Spleen (tissue), 11 donors: Measurements from ENCODE around the gene DHTKD1. TPM values are rescaled to one million over a fixed set of nuclear protein-coding genes. Genes with fewer than 3 reads are reported as not detected.

Experiments used
- DNase-seq: peaks from one replicate; pipeline ENCODE4 v3.0.0-alpha.2; 2020
- H3K27ac ChIP-seq, 8 donors: fragments of 200-600 bp; sonication (generic) in 7 of 8; 1 replicate in 4 of 8; 2 replicates in 4 of 8; pipeline versions ENCODE4 v1.5.0 to v1.8.0; 2016 to 2021; ENCODE audit warnings: inconsistent platforms in 4 of 8, mild to moderate bottlenecking in 4 of 8, moderate library complexity in 1 of 8
- H3K27me3 ChIP-seq, 7 donors: fragments of 200-600 bp; sonication (generic) in 6 of 7; replicated peaks in 1 of 7; 1 replicate in 4 of 7; 2 replicates in 3 of 7; pipeline versions ENCODE4 v1.5.0 to v1.8.0; 2016 to 2021; ENCODE audit warnings: inconsistent platforms in 3 of 7, mild to moderate bottlenecking in 1 of 7
- H3K36me3 ChIP-seq, 6 donors: fragments of 200-600 bp; sonication (generic) in 5 of 6; 1 replicate in 4 of 6; 2 replicates in 2 of 6; pipeline versions ENCODE4 v1.5.0 to v1.8.0; 2016 to 2021; ENCODE audit warnings: inconsistent platforms in 2 of 6
- H3K4me1 ChIP-seq, 6 donors: fragments of 200-600 bp; sonication (generic) in 5 of 6; 1 replicate in 3 of 6; 2 replicates in 3 of 6; pipeline versions ENCODE4 v1.5.0 to v1.8.0; 2016 to 2021; ENCODE audit warnings: inconsistent platforms in 3 of 6
- H3K4me3 ChIP-seq, 8 donors: fragments of 200-600 bp; sonication (generic) in 7 of 8; 1 replicate in 4 of 8; 2 replicates in 4 of 8; pipeline versions ENCODE4 v1.5.0 to v1.8.0; 2016 to 2021; ENCODE audit warnings: inconsistent platforms in 4 of 8, mild to moderate bottlenecking in 4 of 8, moderate library complexity in 2 of 8
- H3K9me3 ChIP-seq, 8 donors: fragments of 200-600 bp; sonication (generic) in 7 of 8; 1 replicate in 4 of 8; 2 replicates in 4 of 8; pipeline versions ENCODE4 v1.5.0 to v1.8.0; 2016 to 2021; ENCODE audit warnings: inconsistent platforms in 4 of 8
- CTCF ChIP-seq, 11 experiments: fragments of 200-600 bp in 7 of 11; fragments of 450-650 bp in 4 of 11; sonication (generic) in 4 of 11; IDR thresholded peaks in 8 of 11; conservative IDR thresholded peaks in 3 of 11; 1 replicate in 7 of 11; 2 replicates in 4 of 11; pipeline versions ENCODE4 v1.4.0 to v1.8.0; 2016 to 2021; ENCODE audit warnings: antibody characterized with exemption in 11 of 11, inconsistent platforms in 4 of 11, mild to moderate bottlenecking in 1 of 11
- POLR2A ChIP-seq, 3 donors: fragments of 450-650 bp; IDR thresholded peaks; one replicate each; pipeline ENCODE4 v1.5.1; 2017; ENCODE audit warnings: antibody characterized with exemption in 3 of 3, mild to moderate bottlenecking in 1 of 3
- POLR2AphosphoS5 ChIP-seq, 3 donors: sonication (generic); formaldehyde crosslinking; IDR thresholded peaks; one replicate each; pipeline ENCODE4 v1.5.1; 2017; ENCODE audit warnings: antibody characterized with exemption in 3 of 3
- WGBS, 5 donors: extraction: QIAGEN DNeasy Blood & Tissue Kit in 3 of 5; methylation state at CpG; one replicate each; pipeline versions ENCODE4 v1.1.5 to v1.1.7; 2013 to 2018; 5-methylcytosine and 5-hydroxymethylcytosine counted together
- intact Hi-C: fragments of 100-400 bp; cut with DNase I; formaldehyde crosslinking; loops from one replicate; pipeline ENCODE4 v1.15.0; 2023; ENCODE audit warnings: low total_unique reads
- polyA plus RNA-seq, 3 donors: library from polyadenylated mRNA; stranded (reverse); fragments of 200-250 nt; gene quantifications; one replicate each; pipeline ENCODE4 v1.2.1, GENCODE V29; 2013
- total RNA-seq, 7 donors: library from RNA; depleted of rRNA in 3 of 7; stranded (reverse); fragments of >200 nt in 3 of 7; fragmentation: NEBNext Ultra II Directional in 4 of 7; extraction: Animal tissue kit (Norgen Biotek cat#: 25700) in 4 of 7; gene quantifications; one replicate each; pipeline versions ENCODE4 v1.1.0 to v1.2.1, GENCODE V29; 2016 to 2021
- donor health status: healthy with polysubstance abuse.
- donor health status: DM: no; HTN: no; CAD: no; lungs with moderate emphysema.
- donor health status: DM: no; HTN: no; CAD: no.
- donor health status: Bipolar disorder and iron deficiency.
- donor health status: healthy.
- donor health status: DM: no; HTN: no; CAD: no.
- donor health status: DM: yes; HTN: yes; CAD: no.

The DHTKD1 gene
- total and polyA plus RNA-seq, 10 donors, result 7.4 to 36.6 (median 27.6) TPM

DNA sequence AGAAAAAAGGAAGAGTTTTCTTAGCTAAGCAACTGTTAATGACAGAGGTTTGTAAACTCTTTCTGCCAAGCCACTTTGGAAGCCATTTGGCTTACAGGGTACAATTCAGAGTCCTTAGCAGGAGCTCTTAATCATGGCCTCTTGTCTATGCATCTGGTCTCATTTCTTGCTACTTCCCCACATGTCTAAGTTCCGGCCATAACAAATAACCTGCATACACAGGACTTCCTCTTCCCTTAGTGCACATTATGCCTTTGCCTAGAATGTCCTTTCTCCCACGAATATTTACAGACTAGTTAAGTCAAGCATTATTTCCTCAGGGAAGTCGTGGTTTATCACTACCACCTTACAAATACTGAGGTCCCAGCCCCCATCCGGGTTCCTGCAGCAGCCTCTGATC, 17.5 kb upstream of the DHTKD1 start:
- intact Hi-C loops, result no loop called here
- no peak for DNase-seq
- H3K4me1 ChIP-seq, result peaks cover 0 to 36% (median 12%) of the 10 kb centered on the region in 6 donors
- TF ChIP-seq POLR2AphosphoS5 (IDR thresholded peaks at IDR 0.05), result no peak
- TF ChIP-seq POLR2A (IDR thresholded peaks at IDR 0.05), result no peak
- no peak for TF ChIP-seq CTCF (IDR thresholded peaks at IDR 0.05 in 8 of 11, conservative IDR thresholded peaks at IDR 0.05 in 3 of 11)
- no peak overlapping the region for H3K4me3 ChIP-seq
- no peaks in the 10 kb centered on the region for H3K9me3 ChIP-seq
- no peaks in the 10 kb centered on the region for H3K36me3 ChIP-seq
- no peaks in the 10 kb centered on the region for H3K27me3 ChIP-seq
- 20 to 45% (median 21%) methylated on average over 4 of the region's 4 CpGs for WGBS, 5 donors
- peak overlapping the region in 7 of 8 donors; percentile 48 to 86 (median 58) for H3K27ac ChIP-seq

- 92 to 99% (median 97%) methylated on average over 5 of the region's 5 CpGs for WGBS, 5 donors
- no peaks in the 10 kb centered on the region for H3K36me3 ChIP-seq
- H3K4me1 ChIP-seq, result peaks cover 0 to 31% (median 12%) of the 10 kb centered on the region in 6 donors
- intact Hi-C loops, result no loop called here
- H3K27me3 ChIP-seq, result no peaks in the 10 kb centered on the region
- TF ChIP-seq POLR2AphosphoS5 (IDR thresholded peaks at IDR 0.05), result no peak
- no peak for TF ChIP-seq POLR2A (IDR thresholded peaks at IDR 0.05)
- no peak for TF ChIP-seq CTCF (IDR thresholded peaks at IDR 0.05 in 8 of 11, conservative IDR thresholded peaks at IDR 0.05 in 3 of 11)
- H3K9me3 ChIP-seq, result no peaks in the 10 kb centered on the region
- DNase-seq, result no peak
- H3K4me3 ChIP-seq, result no peak overlapping the region
- no peak overlapping the region for H3K27ac ChIP-seq
Observed at GRCh38 chr10:12055732-12056131, 13.0 kb upstream of the DHTKD1 start.

DNA sequence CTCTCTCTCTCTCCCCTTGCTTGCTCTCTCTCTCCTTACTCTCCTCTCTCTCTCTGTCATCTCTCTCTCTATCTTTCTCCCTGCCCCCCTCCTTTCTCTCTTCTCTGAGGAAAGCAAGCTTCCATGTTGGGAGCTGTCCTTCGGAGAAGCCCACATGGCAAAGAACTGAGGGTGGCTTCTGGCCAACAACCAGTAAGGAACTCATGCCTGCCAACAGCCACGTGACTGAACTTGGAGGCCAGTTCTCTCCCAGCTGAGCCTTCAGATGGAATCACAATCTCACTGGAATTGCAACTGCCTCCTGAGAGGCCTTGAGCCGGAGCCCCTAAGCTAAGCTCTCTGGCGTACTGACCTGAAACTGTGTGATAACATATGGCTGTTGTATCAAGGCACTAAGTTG, 12.0 kb upstream of the DHTKD1 start:
- intact Hi-C loops, result no loop called here
- Histone ChIP-seq H3K27ac (no peak overlapping the region), H3K4me3 (no peak overlapping the region), H3K27me3 (no peaks in the 10 kb centered on the region), H3K4me1 (peaks cover 0 to 21% (median 6%) of the 10 kb centered on the region in 6 donors), H3K36me3 (no peaks in the 10 kb centered on the region), H3K9me3 (no peaks in the 10 kb centered on the region)
- TF ChIP-seq CTCF (IDR thresholded peaks at IDR 0.05 in 8 of 11, conservative IDR thresholded peaks at IDR 0.05 in 3 of 11) (no peak), POLR2AphosphoS5 (IDR thresholded peaks at IDR 0.05) (no peak), POLR2A (IDR thresholded peaks at IDR 0.05) (no peak)
- WGBS, 5 donors, result 68 to 84% (median 74%) methylated on average over 4 of the region's 4 CpGs
- no peak for DNase-seq

- H3K4me1 ChIP-seq, result no peaks in the 10 kb centered on the region
- TF ChIP-seq CTCF (IDR thresholded peaks at IDR 0.05 in 8 of 11, conservative IDR thresholded peaks at IDR 0.05 in 3 of 11) (no peak), POLR2AphosphoS5 (IDR thresholded peaks at IDR 0.05) (no peak), POLR2A (IDR thresholded peaks at IDR 0.05) (no peak)
Observed at GRCh38 chr10:12061124-12061523, 7.6 kb upstream of the DHTKD1 start.

More at GRCh38 chr10:12061124-12061523, 7.6 kb upstream of the DHTKD1 start:
- no peak for DNase-seq
- H3K9me3 ChIP-seq, result no peaks in the 10 kb centered on the region
- no peaks in the 10 kb centered on the region for H3K27me3 ChIP-seq
- H3K36me3 ChIP-seq, result no peaks in the 10 kb centered on the region
- H3K27ac ChIP-seq, result no peak overlapping the region
- intact Hi-C loops, result no loop called here
- 75 to 98% (median 92%) methylated on average over 4 of the region's 4 CpGs for WGBS, 5 donors
- no peak overlapping the region for H3K4me3 ChIP-seq
